Mesodermal cell (in vitro differentiated cells): ENCODE measurements around the gene KCNT1.
A peak's percentile ranks its signal among the peaks of the same experiment; 100 is the strongest.

ENCODE experiments used
- H3K27ac ChIP-seq: 2 replicates; pipeline ENCODE4 v1.7.0; 2013; ENCODE audit warnings: mild to moderate bottlenecking, low read depth, low read length, moderate library complexity; ENCODE audit not compliant: severe bottlenecking
- H3K36me3 ChIP-seq: 2 replicates; pipeline ENCODE4 v1.7.1; 2013; ENCODE audit warnings: mild to moderate bottlenecking, low read length, moderate library complexity; ENCODE audit not compliant: control insufficient read depth, insufficient read depth
- H3K4me1 ChIP-seq: one replicate; pipeline ENCODE4 v1.7.1; 2013; ENCODE audit warnings: mild to moderate bottlenecking, low read length; ENCODE audit not compliant: insufficient read depth, control insufficient read depth, poor library complexity, severe bottlenecking
- H3K4me3 ChIP-seq: 2 replicates; pipeline ENCODE4 v1.7.0; 2013; ENCODE audit warnings: low read length, control low read depth, mild to moderate bottlenecking; ENCODE audit not compliant: insufficient read depth, poor library complexity, severe bottlenecking; ENCODE audit errors: extremely low read depth
- H3K9me3 ChIP-seq: 2 replicates; pipeline ENCODE4 v1.7.1; 2013; ENCODE audit warnings: mild to moderate bottlenecking, low read length, moderate library complexity; ENCODE audit not compliant: control insufficient read depth
- WGBS, 2 experiments: methylation state at CpG; one replicate each; pipeline ENCODE4 v1.1.5; 2013; ENCODE audit warnings: missing lambda C conversion rate in 2 of 2; ENCODE audit not compliant: insufficient coverage in 2 of 2; 5-methylcytosine and 5-hydroxymethylcytosine counted together

The KCNT1 gene

GRCh38 chr9:135699440-135699839, 2.5 kb upstream of the KCNT1 start, which contains the start of gene SOHLH1:
SOHLH1 (minus strand) TSS chr9:135699481; CDS start chr9:135699467, 14 bp downstream.
- Histone ChIP-seq H3K4me3 (no peak within 1 kb of the TSS), H3K27ac (no peak within 1 kb of the TSS), H3K9me3 (no peaks in the 10 kb centered on the region), H3K36me3 (no peaks in the 10 kb centered on the region), H3K4me1 (no peaks in the 10 kb centered on the region)
- 88 to 91% methylated on average over 17 to 19 of the region's 30 CpGs for WGBS, 2 experiments

- Histone ChIP-seq H3K9me3 (no peaks in the 10 kb centered on the region), H3K4me1 (no peaks in the 10 kb centered on the region), H3K4me3 (no peak overlapping the region), H3K36me3 (no peaks in the 10 kb centered on the region), H3K27ac (no peak overlapping the region)
- WGBS, 2 experiments: 92 to 94% methylated on average over 13 to 15 of the region's 15 CpGs
Measured at GRCh38 chr9:135700525-135700924, 1.5 kb upstream of the KCNT1 start.

- Histone ChIP-seq H3K4me3 (peak overlapping the region; percentile 18), H3K4me1 (no peaks in the 10 kb centered on the region)
- WGBS, 2 experiments: 38 to 45% methylated on average over 22 to 31 of the region's 40 CpGs
Measured at GRCh38 chr9:135701067-135701958, 672 bp upstream of the KCNT1 start.

GRCh38 chr9:135703726-135704125, 1.7 kb downstream of the KCNT1 start:
- WGBS, 2 experiments: 32 to 36% methylated on average over 12 to 14 of the region's 14 CpGs
- no peak overlapping the region for H3K27ac ChIP-seq
- H3K4me3 ChIP-seq: no peak overlapping the region
- no peaks in the 10 kb centered on the region for H3K9me3 ChIP-seq
- H3K36me3 ChIP-seq: no peaks in the 10 kb centered on the region
- H3K4me1 ChIP-seq: no peaks in the 10 kb centered on the region

More at GRCh38 chr9:135701067-135701958, 672 bp upstream of the KCNT1 start:
- H3K9me3 ChIP-seq: no peaks in the 10 kb centered on the region
- no peaks in the 10 kb centered on the region for H3K36me3 ChIP-seq
- H3K27ac ChIP-seq: no peak overlapping the region

- Histone ChIP-seq H3K4me3 (no peak overlapping the region), H3K4me1 (no peaks in the 10 kb centered on the region), H3K27ac (no peak overlapping the region), H3K36me3 (no peaks in the 10 kb centered on the region), H3K9me3 (no peaks in the 10 kb centered on the region)
- 85 to 87% methylated on average over 5 of the region's 5 CpGs for WGBS, 2 experiments
Measured at GRCh38 chr9:135704483-135704882, 2.5 kb downstream of the KCNT1 start.

GRCh38 chr9:135705376-135705775, 3.4 kb downstream of the KCNT1 start:
- no peaks in the 10 kb centered on the region for H3K9me3 ChIP-seq

DNA sequence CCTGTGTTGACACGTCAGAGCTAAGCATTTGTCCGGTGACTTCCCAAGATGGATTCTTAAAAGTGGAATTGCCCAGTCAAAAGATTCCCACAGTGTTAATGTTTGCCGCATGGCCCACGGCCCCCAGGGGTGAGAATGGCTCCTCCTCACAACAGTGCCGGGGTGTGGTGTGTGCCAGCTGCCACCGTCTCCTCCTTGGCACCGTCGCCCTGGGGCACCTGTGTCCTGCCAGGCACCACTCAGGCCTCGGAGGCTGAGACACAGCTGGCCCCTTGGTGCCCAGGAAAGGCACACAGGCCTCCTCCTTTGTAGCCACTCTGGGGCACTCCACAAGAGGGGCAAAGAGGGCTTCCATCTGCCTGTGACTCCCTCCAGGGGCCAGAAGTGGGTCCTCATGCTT, 4.3 kb downstream of the KCNT1 start:
- H3K9me3 ChIP-seq: no peaks in the 10 kb centered on the region
- no peak overlapping the region for H3K27ac ChIP-seq
- no peak overlapping the region for H3K4me3 ChIP-seq
- H3K36me3 ChIP-seq: no peaks in the 10 kb centered on the region
- WGBS, 2 experiments: 88 to 95% methylated on average over 9 of the region's 9 CpGs
- no peaks in the 10 kb centered on the region for H3K4me1 ChIP-seq

More at GRCh38 chr9:135705376-135705775, 3.4 kb downstream of the KCNT1 start:
- no peaks in the 10 kb centered on the region for H3K4me1 ChIP-seq
- WGBS, 2 experiments: 91% methylated on average over 13 to 14 of the region's 14 CpGs
- no peaks in the 10 kb centered on the region for H3K36me3 ChIP-seq
- no peak overlapping the region for H3K27ac ChIP-seq
- no peak overlapping the region for H3K4me3 ChIP-seq

GRCh38 chr9:135707252-135708138, 5.5 kb downstream of the KCNT1 start:
- no peaks in the 10 kb centered on the region for H3K9me3 ChIP-seq
- no peaks in the 10 kb centered on the region for H3K4me1 ChIP-seq
- no peak overlapping the region for H3K27ac ChIP-seq
- 68 to 70% methylated on average over 22 to 23 of the region's 23 CpGs for WGBS, 2 experiments
- no peaks in the 10 kb centered on the region for H3K36me3 ChIP-seq
- no peak overlapping the region for H3K4me3 ChIP-seq

DNA sequence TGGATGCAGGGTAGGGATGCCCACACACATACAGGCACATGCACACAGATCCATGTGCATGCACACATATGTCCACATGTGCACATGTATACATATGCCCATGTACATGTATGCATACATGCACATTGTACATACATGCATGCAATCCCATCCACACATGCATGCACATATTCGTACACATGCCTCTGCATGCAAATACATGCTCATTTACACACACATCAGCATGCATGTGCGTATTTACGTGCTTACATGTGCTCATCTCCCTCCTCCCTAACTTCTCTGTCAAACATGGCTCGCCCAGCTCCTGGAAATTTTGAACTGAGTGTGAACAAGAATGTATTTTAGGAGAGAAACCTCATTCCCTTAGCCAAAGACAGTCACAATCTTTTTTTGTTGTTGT, 6.2 kb downstream of the KCNT1 start:
- Histone ChIP-seq H3K4me3 (no peak overlapping the region), H3K36me3 (no peaks in the 10 kb centered on the region), H3K9me3 (no peaks in the 10 kb centered on the region), H3K27ac (no peak overlapping the region), H3K4me1 (no peaks in the 10 kb centered on the region)
- 93 to 94% methylated on average over 3 to 4 of the region's 4 CpGs for WGBS, 2 experiments

DNA sequence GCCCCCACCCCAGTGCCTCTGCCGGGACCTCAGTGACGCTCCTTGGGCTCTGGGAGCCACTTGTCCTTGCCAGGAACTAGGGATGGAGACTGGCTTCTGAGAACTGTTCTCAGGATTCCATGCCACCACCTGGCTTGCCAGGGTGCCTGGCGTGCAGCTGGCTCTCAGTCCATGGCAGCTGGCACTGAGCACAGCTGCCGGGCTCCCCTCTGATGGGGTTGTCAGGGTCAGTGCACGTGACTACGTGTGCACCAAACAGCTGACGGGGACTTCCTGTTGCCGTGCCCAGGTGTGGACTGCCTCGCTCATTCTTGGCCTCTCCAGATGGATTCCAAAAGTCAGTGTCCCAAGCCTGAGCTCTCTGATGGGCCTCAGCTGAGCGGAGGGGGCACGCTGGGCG, 9.4 kb downstream of the KCNT1 start:
- no peak overlapping the region for H3K4me3 ChIP-seq
- H3K36me3 ChIP-seq: no peaks in the 10 kb centered on the region
- 84 to 89% methylated on average over 12 of the region's 12 CpGs for WGBS, 2 experiments
- H3K4me1 ChIP-seq: no peaks in the 10 kb centered on the region
- H3K9me3 ChIP-seq: no peaks in the 10 kb centered on the region
- no peak overlapping the region for H3K27ac ChIP-seq
